A673 (cell line): ENCODE measurements around the gene DLGAP1. TPM values are rescaled to one million over a fixed set of nuclear protein-coding genes. Genes with fewer than 3 reads are reported as not detected.
A peak's percentile ranks its signal among the peaks of the same experiment; 100 is the strongest.

Source experiments
- BruUV-seq: library from RNA; stranded (reverse); fragments of 400-500 nt; replicated peaks from 2 replicates; lab custom pipeline; 2021; lab: Mats Ljungman, UMichigan
- CTCF ChIA-PET: fragments of 300-600 bp; sonication (Branson Sonifier 250); formaldehyde crosslinking; loops from one replicate; lab custom pipeline; 2022; ENCODE audit warnings: antibody characterized with exemption; lab: Charles Lee
- POLR2A ChIA-PET: fragments of 300-600 bp; sonication (Branson Sonifier 250); formaldehyde crosslinking; loops from one replicate; lab custom pipeline; 2022; ENCODE audit warnings: antibody characterized with exemption; ENCODE audit not compliant: low non-redundant PET; lab: Charles Lee
- DNase-seq: peaks from one replicate; pipeline ENCODE4 v3.0.0-alpha.2; 2015; ENCODE audit warnings: low spot score
- H3K27ac ChIP-seq: fragments of 200-600 bp; sonication (generic); 2 replicates; pipeline ENCODE4 v1.5.1; 2016; ENCODE audit warnings: mixed run types, low read depth, mild to moderate bottlenecking, mixed read lengths, antibody characterized with exemption, low read length; ENCODE audit not compliant: poor library complexity, severe bottlenecking
- H3K27me3 ChIP-seq: fragments of 200-600 bp; sonication (generic); replicated peaks from 2 replicates; pipeline ENCODE4 v1.6.1; 2017; ENCODE audit warnings: mixed run types, low read depth, mild to moderate bottlenecking, mixed read lengths, antibody characterized with exemption, low read length; ENCODE audit not compliant: insufficient read depth, poor library complexity
- H3K36me3 ChIP-seq: fragments of 200-600 bp; sonication (generic); 2 replicates; pipeline ENCODE4 v1.6.1; 2016; ENCODE audit warnings: mixed run types, mild to moderate bottlenecking, mixed read lengths, antibody characterized with exemption, low read length; ENCODE audit not compliant: insufficient read depth, poor library complexity, severe bottlenecking
- H3K4me1 ChIP-seq: fragments of 200-600 bp; sonication (generic); 2 replicates; pipeline ENCODE4 v1.6.1; 2017; ENCODE audit warnings: mixed run types, mild to moderate bottlenecking, mixed read lengths, antibody characterized with exemption, low read length; ENCODE audit not compliant: insufficient read depth, poor library complexity, severe bottlenecking
- H3K4me3 ChIP-seq: fragments of 200-600 bp; sonication (generic); 2 replicates; pipeline ENCODE4 v1.5.1; 2016; ENCODE audit warnings: low read depth, mixed run types, mild to moderate bottlenecking, mixed read lengths, low read length; ENCODE audit not compliant: poor library complexity, severe bottlenecking
- H3K9me3 ChIP-seq: fragments of 200-600 bp; sonication (generic); 2 replicates; pipeline ENCODE4 v1.6.1; 2016; ENCODE audit warnings: mixed run types, low read depth, mild to moderate bottlenecking, mixed read lengths, antibody characterized with exemption, low read length; ENCODE audit not compliant: poor library complexity, severe bottlenecking
- CTCF ChIP-seq: fragments of 300-800, 200-600 bp; sonication (generic); conservative IDR thresholded peaks from 2 replicates; pipeline ENCODE4 v1.5.1; 2017; ENCODE audit warnings: low read depth, mild to moderate bottlenecking, antibody characterized with exemption, low read length, moderate library complexity, mixed read lengths
- EZH2 ChIP-seq: fragments of 200-600 bp; sonication (generic); IDR thresholded peaks from 2 replicates; pipeline ENCODE4 v1.6.1; 2017; ENCODE audit warnings: borderline replicate concordance, low read depth, mild to moderate bottlenecking, mixed read lengths, antibody characterized with exemption, low read length; ENCODE audit not compliant: poor library complexity, severe bottlenecking
- intact Hi-C: fragments of 100-400 bp; cut with micrococcal nuclease; formaldehyde crosslinking; loops from one replicate; pipeline ENCODE4 v1.10.0; 2022; ENCODE audit not compliant: unreplicated experiment
- total RNA-seq: library from RNA; stranded (reverse); gene quantifications from 2 replicates; pipeline ENCODE4 v1.2.3, GENCODE V29; 2021

The DLGAP1 gene
- total RNA-seq, 1 experiment from 2014 or later: 135 TPM

GRCh38 chr18:3840766-3841165, 614.3 kb downstream of the DLGAP1 start:
- no peaks in the 10 kb centered on the region for H3K27me3 ChIP-seq
- peaks cover 77% of the 10 kb centered on the region for H3K4me1 ChIP-seq
- H3K9me3 ChIP-seq: no peaks in the 10 kb centered on the region
- no TSS peak for BruUV-seq
- intact Hi-C loops: loop anchor here (5.0 to 10.0 kb wide), 2 partner anchors 64 to 1217 kb away; no protein-coding TSS in a partner anchor
- ChIA-PET CTCF (interaction anchor here (0.8 kb wide), 1 partner anchor 29 kb away, joined by 3 read pairs; no protein-coding TSS in a partner anchor), POLR2A (no interaction called here)
- peak overlapping the region; percentile 54 for H3K4me3 ChIP-seq
- H3K36me3 ChIP-seq: peaks cover 11% of the 10 kb centered on the region
- DNase-seq: no peak
- peak overlapping the region; percentile 98 for H3K27ac ChIP-seq
- no peak for TF ChIP-seq EZH2
- no peak for TF ChIP-seq CTCF

- Histone ChIP-seq H3K4me3 (peak overlapping the region; percentile 54), H3K27me3 (no peaks in the 10 kb centered on the region), H3K27ac (peak overlapping the region; percentile 98), H3K4me1 (peaks cover 84% of the 10 kb centered on the region), H3K9me3 (no peaks in the 10 kb centered on the region), H3K36me3 (peaks cover 22% of the 10 kb centered on the region)
- POLR2A ChIA-PET: interaction anchor here (0.7 kb wide), 1 partner anchor 29 kb away, joined by 11 read pairs; no protein-coding TSS in a partner anchor
- TSS peak; percentile 70 for BruUV-seq
- CTCF ChIA-PET: no interaction called here
- peak; percentile 64 for DNase-seq
- no peak for TF ChIP-seq EZH2
- TF ChIP-seq CTCF: no peak
- intact Hi-C loops: loop anchor here (5.0 kb wide), 1 partner anchor 423 kb away; no protein-coding TSS in a partner anchor
These were observed 615.5 kb downstream of the DLGAP1 start for GRCh38 chr18:3839581-3839981.

- Histone ChIP-seq H3K4me3 (peak overlapping the region; percentile 54), H3K4me1 (peaks cover 85% of the 10 kb centered on the region), H3K27me3 (no peaks in the 10 kb centered on the region), H3K36me3 (peaks cover 28% of the 10 kb centered on the region), H3K9me3 (no peaks in the 10 kb centered on the region), H3K27ac (peak overlapping the region; percentile 98)
- intact Hi-C loops: loop anchor here (5.0 kb wide), 1 partner anchor 426 kb away; no protein-coding TSS in a partner anchor
- POLR2A ChIA-PET: interaction anchor here (0.6 to 0.9 kb wide), 3 partner anchors 10 to 31 kb away, joined by 3 to 4 read pairs (median 4); no protein-coding TSS in a partner anchor
- CTCF ChIA-PET: no interaction called here
- peak; percentile 83 for DNase-seq
- TSS peak; percentile 25 for BruUV-seq
- TF ChIP-seq CTCF: no peak
- TF ChIP-seq EZH2: no peak
These were observed 618.4 kb downstream of the DLGAP1 start for GRCh38 chr18:3836483-3837335.
